Ascending aorta (tissue), 2 donors: ENCODE results near the gene RAB40B. TPM values are rescaled to one million over a fixed set of nuclear protein-coding genes. Genes with fewer than 3 reads are reported as not detected.

Experiments used
- DNase-seq, 2 donors: peaks; one replicate each; pipeline ENCODE4 v3.0.0-alpha.2; 2019; ENCODE audit warnings: low spot score in 2 of 2
- H3K27ac ChIP-seq, 2 donors: fragments of 200-600 bp; sonication (generic); one replicate each; pipeline ENCODE4 v1.5.1; 2016 to 2017; ENCODE audit warnings: mild to moderate bottlenecking in 1 of 2
- H3K27me3 ChIP-seq: fragments of 200-600 bp; sonication (generic); one replicate; pipeline ENCODE4 v1.5.1; 2017
- H3K36me3 ChIP-seq, 2 donors: fragments of 200-600 bp; sonication (generic); one replicate each; pipeline ENCODE4 v1.5.1; 2016
- H3K4me1 ChIP-seq, 2 donors: fragments of 200-600 bp; sonication (generic); one replicate each; pipeline ENCODE4 v1.5.1; 2016 to 2017; ENCODE audit warnings: mild to moderate bottlenecking in 1 of 2
- H3K4me3 ChIP-seq, 2 donors: fragments of 200-600 bp; sonication (generic); one replicate each; pipeline ENCODE4 v1.5.1; 2016 to 2017; ENCODE audit warnings: mild to moderate bottlenecking in 1 of 2
- H3K9me3 ChIP-seq, 2 donors: fragments of 200-600 bp; sonication (generic); one replicate each; pipeline ENCODE4 v1.5.1; 2016
- intact Hi-C: fragments of 100-400 bp; cut with DNase I; formaldehyde crosslinking; loops from one replicate; pipeline ENCODE4 v1.15.1; 2023
- total RNA-seq: library from RNA; depleted of rRNA; stranded (reverse); fragments of >200 nt; gene quantifications from one replicate; pipeline ENCODE4 v1.1.0, GENCODE V29; 2016
- TF ChIP-seq, protein P1 (sequence below), 3 experiments: fragments of 200-600 bp in 2 of 3; fragments of 450-650 bp in 1 of 3; sonication (generic) in 2 of 3; IDR thresholded peaks; one replicate each; pipeline ENCODE4 v1.5.1; 2016 to 2019; ENCODE audit warnings: antibody characterized with exemption in 3 of 3, mild to moderate bottlenecking in 1 of 3, moderate library complexity in 1 of 3

The RAB40B gene
- total RNA-seq, 1 donor from 2014 or later, result 9.4 TPM

DNA sequence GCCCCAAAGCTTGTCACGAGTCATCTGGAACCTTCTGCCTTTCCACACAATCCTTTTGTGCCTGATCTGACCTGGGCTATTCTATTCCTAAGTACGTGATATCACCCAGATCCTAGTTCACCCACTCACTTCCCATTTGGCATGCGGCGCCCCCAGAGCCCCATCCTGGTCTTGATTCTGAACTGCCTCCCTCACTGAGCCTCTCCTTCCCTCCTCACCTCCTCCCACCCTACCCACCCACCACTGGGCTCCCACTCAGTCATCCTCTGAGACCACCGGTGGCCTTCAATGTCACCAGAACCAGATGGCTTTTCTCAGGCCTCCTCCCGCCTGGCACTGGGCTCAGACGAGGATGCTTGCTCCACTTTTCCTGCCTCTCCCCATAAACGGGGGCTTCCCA, 68.8 kb downstream of the RAB40B start:
- Histone ChIP-seq H3K36me3 (peaks cover 44 to 74% of the 10 kb centered on the region in 2 donors), H3K4me3 (no peak overlapping the region), H3K27me3 (no peaks in the 10 kb centered on the region), H3K9me3 (no peaks in the 10 kb centered on the region), H3K27ac (no peak overlapping the region), H3K4me1 (no peaks in the 10 kb centered on the region)
- no peak for DNase-seq
- TF ChIP-seq, protein P1, sequence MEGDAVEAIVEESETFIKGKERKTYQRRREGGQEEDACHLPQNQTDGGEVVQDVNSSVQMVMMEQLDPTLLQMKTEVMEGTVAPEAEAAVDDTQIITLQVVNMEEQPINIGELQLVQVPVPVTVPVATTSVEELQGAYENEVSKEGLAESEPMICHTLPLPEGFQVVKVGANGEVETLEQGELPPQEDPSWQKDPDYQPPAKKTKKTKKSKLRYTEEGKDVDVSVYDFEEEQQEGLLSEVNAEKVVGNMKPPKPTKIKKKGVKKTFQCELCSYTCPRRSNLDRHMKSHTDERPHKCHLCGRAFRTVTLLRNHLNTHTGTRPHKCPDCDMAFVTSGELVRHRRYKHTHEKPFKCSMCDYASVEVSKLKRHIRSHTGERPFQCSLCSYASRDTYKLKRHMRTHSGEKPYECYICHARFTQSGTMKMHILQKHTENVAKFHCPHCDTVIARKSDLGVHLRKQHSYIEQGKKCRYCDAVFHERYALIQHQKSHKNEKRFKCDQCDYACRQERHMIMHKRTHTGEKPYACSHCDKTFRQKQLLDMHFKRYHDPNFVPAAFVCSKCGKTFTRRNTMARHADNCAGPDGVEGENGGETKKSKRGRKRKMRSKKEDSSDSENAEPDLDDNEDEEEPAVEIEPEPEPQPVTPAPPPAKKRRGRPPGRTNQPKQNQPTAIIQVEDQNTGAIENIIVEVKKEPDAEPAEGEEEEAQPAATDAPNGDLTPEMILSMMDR (IDR thresholded peaks at IDR 0.05), result no peak
- intact Hi-C loops, result no loop called here

DNA sequence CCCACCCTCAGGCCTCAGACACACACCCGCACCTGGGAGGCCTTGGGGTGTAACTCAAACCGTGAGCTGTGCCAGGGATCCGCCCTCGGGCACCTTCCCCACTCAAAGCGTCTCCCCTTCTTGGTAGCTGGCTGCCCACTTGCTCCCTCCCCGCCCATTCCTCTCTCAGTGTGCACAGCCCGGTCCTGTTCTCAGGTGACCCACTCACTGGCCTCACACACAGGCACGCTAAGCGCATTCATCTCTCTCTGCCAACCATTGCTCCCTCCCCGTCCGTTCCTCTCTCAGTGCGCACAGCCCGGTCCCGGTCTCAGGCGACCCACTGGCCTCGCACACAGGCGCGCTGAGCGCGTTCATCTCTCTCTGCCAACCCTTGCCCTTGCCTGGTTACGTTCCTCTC, 71.1 kb downstream of the RAB40B start:
- intact Hi-C loops, result no loop called here
- no peak overlapping the region for H3K4me3 ChIP-seq
- no peaks in the 10 kb centered on the region for H3K9me3 ChIP-seq
- no peaks in the 10 kb centered on the region for H3K27me3 ChIP-seq
- H3K36me3 ChIP-seq, result peaks cover 42 to 74% of the 10 kb centered on the region in 2 donors
- TF ChIP-seq, protein P1 (IDR thresholded peaks at IDR 0.05), result no peak
- no peak overlapping the region for H3K27ac ChIP-seq
- no peaks in the 10 kb centered on the region for H3K4me1 ChIP-seq
- no peak for DNase-seq

DNA sequence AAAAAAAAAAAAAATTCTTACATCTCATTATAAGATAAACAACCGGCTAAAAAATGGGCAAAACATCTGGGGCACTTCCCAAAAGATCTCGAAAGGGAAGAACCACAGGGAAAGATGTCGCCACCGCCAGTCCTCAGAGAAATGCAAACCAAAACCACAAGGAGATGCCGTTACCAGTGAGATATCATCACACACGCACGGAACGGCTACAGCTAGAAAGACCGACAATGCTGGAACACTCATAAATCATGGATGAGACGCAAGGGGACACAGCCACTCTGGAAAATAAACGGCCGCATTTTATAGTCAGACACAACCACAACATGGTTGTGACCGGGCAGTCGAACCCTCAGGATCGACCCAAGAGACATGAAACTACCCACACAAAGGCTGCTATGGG, 74.8 kb downstream of the RAB40B start:
- Histone ChIP-seq H3K27ac (no peak overlapping the region), H3K9me3 (no peaks in the 10 kb centered on the region), H3K4me1 (no peaks in the 10 kb centered on the region), H3K36me3 (peaks cover 63 to 89% of the 10 kb centered on the region in 2 donors), H3K27me3 (no peaks in the 10 kb centered on the region), H3K4me3 (no peak overlapping the region)
- intact Hi-C loops, result no loop called here
- TF ChIP-seq, protein P1 (IDR thresholded peaks at IDR 0.05), result no peak
- no peak for DNase-seq

GRCh38 chr17:82619641-82620040, 78.9 kb downstream of the RAB40B start:
- Histone ChIP-seq H3K27ac (no peak overlapping the region), H3K27me3 (no peaks in the 10 kb centered on the region), H3K36me3 (peaks cover 71 to 91% of the 10 kb centered on the region in 2 donors), H3K9me3 (no peaks in the 10 kb centered on the region), H3K4me1 (no peaks in the 10 kb centered on the region), H3K4me3 (no peak overlapping the region)
- no peak for DNase-seq
- intact Hi-C loops, result no loop called here
- TF ChIP-seq, protein P1 (IDR thresholded peaks at IDR 0.05), result no peak

DNA sequence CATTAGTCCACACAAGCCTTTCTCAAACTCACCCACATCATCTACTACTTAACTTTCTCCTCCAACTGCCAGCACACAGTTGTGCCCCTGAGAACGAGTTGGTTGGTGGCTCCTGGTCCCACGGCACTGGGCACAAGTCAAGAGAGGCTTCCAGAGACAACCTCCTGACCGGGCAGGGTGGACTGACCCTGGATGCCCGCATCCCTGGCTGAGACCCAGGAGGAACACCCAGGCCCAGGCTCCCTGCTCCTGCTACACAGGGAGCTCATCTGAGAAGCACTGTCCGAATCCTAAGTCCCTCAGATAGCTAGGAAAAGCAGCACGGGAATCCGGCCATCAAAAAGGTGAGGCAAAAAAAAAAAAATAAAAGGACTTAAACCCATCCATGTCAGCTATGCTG, 79.3 kb downstream of the RAB40B start:
- no peaks in the 10 kb centered on the region for H3K9me3 ChIP-seq
- DNase-seq, result no peak
- TF ChIP-seq, protein P1 (IDR thresholded peaks at IDR 0.05), result no peak
- intact Hi-C loops, result no loop called here
- no peaks in the 10 kb centered on the region for H3K4me1 ChIP-seq
- H3K27me3 ChIP-seq, result no peaks in the 10 kb centered on the region
- peaks cover 70 to 92% of the 10 kb centered on the region in 2 donors for H3K36me3 ChIP-seq
- H3K4me3 ChIP-seq, result no peak overlapping the region
- H3K27ac ChIP-seq, result no peak overlapping the region
